UCSD-AML1 (cell line): ENCODE measurements around the gene SLX9.

Experiments
- DNase-seq: peaks from one replicate; lab custom pipeline; 2025; ENCODE audit not compliant: unreplicated experiment; lab: John Stamatoyannopoulos, UW

Gene SLX9

DNA sequence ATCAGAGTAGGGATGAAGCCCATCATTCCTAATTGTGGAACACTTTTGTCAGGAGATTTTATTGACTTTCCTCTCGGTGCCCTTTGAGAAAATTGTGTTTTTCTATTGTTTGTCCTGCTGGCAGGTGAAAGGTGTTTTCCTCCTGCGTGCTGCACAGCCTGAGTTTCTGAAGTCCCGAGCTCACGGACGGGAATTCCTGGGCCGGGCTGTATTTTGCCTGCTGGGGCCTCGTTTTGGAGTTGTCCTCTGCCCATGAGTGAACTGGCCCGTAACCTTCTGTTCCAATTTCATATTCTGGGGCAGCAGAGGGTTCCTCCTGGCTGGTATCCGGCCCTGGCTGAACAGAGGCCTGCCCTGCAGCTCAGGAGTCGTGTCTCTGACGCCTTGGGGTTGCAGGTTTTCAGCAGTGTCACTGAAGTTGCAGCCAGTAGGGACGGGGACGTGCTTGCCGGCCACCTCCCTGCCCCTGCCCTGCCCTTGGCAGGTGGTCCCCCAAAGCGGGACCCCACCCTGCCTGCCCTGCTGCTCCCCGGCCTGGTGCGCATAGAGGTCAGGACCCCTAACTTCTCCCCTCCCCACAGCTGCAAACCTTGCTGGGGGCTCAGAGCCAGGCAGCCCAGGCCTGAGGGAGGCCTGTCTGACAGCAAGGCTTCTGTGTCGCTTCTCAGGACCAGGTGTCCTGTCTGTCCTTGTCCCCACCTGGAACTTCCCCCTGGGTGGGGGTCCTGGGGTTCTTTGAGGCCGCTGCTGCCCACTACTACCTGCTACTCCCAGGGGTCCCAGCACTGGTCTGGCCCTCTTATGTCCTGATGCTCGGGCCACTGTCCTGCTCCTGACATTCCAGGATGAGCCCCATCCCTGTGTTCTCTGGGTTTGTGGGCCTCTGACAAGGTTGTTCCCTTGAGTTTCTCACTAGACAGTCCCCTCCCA, 49.0 kb downstream of the SLX9 start:
- no peak for DNase-seq

DNA sequence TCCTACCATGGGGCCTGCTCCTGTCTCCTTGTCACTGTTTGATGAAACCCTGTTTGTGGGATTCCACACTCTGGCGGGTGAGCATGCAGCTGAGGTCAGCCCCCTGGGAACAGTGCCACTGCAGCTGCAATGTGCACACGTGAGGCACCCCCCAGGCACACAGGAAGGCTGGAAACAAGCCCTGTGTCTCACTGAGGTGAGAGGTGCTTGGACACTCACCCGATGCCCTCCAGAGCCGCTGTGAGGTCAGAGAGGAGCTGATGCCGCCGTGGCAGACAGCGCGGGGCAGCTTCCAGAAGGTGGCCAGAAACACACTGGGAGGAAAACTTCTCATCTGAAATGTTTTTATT, 49.7 kb downstream of the SLX9 start:
- no peak for DNase-seq

DNA sequence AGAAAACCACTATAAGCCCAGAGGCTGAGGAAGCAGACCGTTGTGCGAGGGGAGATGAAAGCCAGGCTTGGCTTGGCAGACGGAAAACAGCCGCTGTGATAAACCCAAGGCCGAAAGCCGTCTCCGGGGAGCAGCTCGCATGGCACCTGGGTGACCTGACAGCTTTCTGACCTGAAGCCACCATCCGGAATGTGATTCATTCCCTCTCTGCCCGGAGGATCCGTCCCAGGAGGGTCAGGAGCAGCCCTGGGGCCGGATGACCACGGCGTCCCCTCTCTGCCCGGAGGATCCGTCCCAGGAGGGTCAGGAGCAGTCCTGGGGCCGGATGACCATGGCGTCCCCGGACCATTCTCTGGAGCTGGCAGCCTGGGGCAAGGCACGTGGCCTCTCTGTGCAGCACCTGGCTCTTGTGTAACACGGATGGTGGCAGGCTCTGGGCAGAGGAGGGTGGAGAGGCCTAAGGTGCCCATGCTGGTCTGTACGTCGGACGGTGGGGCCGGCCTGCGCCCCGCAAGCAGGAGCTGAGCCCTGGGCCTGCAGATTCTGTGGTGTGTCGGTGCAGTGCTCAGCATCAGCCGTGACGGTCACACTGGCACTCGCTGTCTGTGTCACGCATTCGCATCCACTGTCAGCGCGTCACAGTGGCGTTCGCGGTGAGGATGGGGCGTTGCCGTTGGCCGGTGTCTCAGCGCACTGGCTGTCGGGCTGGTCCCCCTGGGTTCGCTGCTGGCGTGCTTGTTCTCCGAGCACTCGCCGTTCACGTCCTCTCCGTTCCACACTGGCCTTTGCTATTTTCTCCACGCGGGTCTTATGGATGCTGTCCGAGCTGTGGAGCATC, 50.3 kb downstream of the SLX9 start:
- no peak for DNase-seq

DNA sequence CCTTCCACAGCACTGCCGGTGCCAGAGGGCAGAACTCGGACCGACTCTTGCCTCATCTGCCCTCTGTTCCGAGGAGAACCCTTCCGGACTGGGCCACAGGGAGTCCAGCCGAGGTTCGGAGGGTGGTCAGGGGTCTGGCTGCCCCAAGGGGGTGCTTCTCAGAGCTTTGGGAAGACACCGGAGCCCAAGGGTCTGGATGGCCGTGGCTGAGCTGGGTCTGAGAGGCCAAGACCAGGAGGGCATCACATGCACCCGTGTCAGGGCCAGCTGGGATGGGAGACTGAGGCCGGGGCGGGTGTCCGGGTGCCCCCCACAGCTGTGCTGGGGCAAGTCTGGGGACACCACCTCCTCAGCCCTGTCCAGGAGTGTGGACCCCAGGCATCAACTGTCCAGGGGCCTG, 51.1 kb downstream of the SLX9 start:
- no peak for DNase-seq

DNA sequence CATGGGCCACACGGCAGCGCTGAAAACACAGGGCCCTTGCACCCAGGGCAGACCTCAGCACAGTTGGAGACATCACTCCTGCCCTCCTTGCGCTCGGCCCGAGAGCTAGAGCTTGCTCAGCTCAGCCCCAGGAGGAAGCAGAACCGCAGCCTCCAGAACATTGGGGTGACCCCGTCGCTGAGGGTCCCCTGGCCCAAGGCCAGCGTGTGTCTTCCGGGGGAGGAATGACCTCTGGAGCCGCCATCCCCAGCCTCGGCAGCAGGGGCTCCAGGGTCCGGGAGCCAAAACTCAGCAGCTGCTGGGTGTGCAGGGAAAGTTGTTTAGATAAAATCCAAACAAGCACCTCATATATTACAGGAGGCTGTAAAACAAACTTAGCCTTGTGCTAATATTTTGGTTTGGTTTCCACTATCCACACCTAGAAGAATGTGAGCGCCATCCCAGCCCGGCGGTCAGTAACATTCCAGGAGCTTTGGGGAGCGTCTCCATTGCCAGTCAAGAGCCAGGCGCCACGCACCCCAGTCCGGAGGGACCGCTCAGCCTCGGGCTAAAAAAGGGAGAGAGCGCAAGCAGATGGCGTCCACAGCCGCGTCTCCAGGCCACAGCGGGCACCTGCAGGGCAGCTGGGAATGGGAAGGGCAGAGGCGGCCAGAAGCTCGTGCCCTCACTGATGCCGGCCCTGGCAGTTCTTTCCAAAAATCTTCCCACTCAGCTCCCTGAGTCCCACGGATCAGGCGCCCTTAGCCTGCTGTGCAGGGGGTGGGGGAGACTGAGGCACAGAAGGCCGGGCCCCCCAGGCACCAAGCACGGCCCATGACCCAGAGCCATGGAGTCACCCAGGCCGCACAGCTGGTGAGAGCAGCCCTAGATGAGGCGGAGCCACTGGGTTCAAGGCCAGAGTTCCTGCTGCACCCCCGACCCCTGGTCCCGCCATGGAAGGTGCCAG, 52.0 kb downstream of the SLX9 start:
- DNase-seq, result no peak

DNA sequence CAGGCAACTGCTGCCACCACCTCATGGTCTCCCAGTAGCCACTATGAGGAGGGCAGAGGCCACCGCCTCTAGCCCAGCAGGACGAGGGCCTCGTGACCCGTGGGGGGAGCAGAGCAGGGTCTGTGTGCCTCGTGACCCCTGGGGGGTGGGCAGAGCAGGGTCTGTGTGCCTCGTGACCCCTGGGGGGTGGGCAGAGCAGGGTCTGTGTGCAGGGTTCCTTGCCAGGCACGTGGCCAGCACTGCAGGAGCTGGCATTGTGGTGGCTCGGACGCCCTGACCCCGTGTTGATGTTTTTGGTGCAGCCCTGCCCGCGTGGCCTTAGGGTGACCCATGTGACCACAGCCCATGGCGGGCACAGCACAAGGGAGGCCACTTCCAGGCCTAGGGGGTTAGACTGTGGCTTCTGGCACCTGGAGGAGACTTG, 52.8 kb downstream of the SLX9 start:
- DNase-seq, result no peak

DNA sequence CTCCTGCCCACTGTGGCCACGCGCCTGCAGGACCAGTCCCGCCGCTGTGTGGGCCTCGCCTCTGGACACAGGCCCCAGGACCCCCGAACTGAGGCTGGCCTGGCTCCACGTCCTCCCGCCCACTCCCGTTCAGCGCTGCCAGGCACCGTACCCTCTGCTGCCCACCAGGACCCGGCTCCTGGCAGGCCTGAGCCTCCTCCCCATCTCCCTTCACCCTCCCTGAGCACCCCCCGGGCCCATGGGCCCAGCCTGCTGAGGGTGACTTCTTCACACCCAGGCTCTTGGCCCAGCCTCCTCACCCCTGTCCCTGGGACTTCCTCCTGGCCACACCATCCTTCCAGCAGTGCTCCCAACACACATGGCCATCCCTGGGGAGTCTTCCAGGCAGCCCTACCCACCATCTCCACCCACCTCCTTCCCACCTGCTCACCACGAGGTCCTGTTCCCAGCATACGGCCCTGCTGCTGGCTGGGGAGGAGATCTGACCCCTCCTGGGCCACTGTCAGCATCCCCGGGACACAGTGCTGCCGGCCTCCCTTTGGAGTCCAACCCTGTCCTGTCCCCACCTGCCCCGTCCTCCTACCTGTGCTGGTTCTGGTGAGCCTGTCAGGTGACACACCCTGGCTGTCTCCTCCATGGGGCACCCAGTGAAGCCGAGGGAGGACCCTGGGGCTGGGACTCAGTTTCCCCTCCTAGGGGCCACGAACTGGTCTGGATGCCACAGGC, 53.7 kb downstream of the SLX9 start:
- no peak for DNase-seq

DNA sequence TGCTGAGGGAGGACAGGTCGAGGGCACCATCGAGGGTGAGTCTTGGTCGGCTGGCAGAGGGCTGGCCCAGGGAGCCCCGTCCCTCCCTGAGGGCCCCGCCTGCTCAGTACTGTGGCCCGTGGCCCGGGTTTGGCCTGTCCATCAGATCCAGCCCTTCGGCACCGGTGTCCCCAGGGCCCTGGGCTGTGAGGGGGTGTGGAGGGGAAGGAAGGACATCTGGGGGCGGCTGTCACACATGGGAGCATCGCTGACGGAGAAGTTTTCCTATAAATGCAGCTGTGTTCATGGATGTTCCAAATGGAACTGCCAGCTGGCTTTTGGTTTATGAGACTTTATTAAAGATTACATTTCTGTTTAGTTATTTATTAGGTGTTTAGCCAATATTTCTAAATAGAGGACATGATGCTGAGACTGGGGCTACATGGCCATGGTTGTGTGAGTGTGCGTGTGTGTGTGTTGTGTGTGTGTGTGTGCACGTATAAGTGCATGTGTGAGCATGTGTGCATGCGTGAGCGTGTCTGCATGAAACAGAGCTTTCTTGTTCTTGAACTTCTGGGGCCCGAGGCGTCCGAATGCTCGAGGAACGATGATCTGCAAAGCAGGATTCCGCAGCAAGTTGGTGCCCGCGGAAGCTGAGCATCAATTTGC, 54.3 kb downstream of the SLX9 start:
- no peak for DNase-seq

DNA sequence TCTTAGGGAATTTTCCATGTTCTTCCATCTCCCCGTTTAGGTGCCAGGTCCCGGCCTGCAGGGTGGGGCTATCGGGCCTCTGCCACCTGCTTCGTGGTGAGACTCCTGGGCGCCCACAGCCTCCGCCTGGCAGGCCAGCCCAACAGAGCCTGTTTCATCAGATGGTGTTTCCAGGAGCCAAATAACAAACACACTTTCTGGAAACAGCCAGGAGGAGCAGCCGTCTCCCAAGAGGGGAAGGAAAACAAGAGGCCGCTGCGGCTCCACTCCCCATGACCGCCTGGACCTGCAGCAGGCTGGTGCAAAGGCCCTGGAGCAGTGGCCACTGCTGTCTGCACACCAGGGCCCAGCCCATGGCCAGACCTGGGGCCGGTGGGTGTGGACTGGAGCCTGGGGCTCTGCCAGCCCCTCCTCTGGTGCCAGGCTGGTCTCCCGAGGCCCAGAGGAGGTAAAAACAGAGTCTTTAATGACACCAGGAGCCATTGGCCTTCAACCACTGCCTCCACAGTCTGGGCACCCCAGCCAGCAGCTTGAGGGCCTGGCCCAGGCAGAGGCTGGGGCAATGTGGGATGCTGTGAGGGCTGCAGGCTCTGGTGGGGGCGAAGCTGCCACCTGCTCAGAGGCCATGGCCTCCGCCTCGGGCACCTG, 55.0 kb downstream of the SLX9 start:
- DNase-seq, result no peak

DNA sequence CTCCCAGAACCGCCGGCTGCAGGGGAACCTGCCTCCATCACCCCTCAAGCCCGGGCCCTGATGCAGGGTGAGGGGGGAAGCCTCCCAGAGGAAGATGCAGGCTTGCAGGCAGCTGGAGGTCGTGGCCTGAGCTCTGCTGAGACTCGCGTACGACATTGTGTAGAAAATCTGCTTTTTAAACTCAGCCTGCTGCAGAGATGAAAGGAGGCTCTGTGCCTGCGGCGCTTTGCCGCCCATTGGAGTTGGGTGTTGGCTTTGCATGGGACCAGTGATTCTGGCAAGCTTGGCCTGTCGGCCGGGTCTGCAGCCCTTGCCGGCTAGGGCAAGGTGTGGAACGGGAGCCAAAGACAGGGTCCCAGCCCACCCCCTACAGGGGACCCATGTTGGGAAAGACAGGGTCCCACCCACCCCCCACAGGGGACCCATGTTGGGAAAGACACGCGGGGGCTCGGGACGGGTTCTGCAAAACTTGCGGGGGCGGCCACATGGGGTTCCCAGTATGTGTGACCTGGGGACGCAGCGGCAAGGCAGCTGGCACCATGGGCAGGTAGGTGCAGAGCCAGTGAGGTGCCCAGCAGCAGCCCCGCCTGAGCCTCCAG, 55.6 kb downstream of the SLX9 start:
- DNase-seq, result no peak

DNA sequence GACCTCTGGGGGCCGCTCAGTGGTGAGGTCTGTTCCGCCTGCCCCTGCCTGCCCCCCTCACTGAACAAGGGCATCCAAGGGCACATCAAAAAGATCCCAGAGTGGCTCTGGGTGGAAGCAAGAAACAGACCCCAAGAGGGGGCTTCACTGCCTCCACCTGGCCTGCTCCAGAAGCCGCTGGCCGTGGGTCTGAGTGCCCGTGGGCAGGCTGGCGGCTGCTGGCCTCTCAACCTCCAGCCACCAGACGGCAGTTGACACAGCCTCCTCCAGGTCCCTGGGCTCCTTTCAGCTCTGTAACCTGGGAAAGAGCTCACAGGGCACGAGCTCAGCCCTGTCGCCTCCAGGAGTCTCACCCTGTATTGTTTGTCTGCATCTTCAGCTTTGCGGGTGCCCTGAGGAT, 56.3 kb downstream of the SLX9 start:
- no peak for DNase-seq

DNA sequence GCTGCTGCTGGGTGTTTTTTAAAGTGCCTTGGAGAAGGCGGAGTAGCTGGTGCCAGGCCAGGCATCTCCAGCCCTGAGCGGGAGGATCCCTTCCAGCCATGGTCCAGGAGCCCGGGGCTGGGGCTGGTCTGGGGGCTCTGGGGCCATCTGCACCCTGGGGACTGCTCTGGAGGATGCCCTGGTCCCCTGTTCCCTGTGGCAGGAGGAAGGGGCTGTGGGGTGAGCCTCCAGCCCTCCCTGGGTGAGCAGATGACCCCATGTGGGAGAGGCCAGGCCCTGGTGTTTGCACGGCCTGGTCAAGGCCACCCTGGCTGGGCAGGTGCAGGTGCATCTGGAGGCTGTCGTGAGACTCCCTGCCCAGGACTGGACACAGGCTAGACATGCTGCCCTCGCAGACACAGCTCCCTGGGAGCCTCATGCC, 56.7 kb downstream of the SLX9 start:
- DNase-seq, result no peak

DNA sequence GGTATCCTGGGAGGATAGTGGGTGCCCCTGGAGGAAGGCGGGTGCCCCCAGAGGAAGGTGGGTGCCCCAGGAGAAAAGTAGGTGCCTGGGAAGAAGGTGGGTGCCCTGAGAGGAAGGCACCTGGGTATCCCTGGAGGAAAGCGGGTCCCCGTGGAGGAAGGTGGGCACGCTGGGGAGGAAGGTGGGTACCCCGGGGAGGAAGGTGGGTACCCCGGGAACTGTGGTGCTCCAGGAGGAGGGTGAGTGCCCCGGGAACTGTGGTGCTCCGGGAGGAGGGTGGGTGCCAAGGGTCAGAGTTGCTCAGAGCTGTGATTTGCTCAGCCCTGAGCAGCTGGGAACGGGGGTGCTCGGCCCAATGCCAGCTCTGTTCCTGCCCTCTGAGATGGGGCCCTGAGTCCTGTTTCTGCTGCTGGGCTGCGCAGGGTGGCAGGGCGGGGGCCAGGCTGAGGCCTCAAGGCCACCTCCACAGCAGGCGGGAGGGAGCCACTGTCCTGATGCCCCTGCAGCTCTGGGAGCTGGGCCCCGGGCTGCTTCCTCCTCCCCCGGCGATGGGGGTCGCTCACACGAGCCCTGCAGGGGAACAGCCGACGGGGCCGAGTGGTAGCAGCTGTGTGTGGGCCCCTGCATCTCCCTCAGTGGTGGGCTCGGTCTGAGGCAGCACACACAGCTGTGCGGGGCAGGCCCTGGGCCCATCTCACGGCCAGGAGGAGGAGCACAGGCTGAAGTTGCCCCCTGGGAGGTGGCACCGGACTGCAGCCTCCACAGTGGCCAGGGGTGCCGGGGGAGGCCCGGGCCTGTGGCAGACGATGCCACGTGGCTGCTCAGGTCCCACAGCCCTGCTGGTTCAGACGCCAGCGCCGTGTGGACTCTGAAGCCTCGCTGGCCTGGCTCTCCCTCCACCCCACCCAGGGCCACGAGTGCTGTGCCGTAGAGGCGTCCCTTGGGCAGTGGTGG, 57.4 kb downstream of the SLX9 start:
- no peak for DNase-seq

DNA sequence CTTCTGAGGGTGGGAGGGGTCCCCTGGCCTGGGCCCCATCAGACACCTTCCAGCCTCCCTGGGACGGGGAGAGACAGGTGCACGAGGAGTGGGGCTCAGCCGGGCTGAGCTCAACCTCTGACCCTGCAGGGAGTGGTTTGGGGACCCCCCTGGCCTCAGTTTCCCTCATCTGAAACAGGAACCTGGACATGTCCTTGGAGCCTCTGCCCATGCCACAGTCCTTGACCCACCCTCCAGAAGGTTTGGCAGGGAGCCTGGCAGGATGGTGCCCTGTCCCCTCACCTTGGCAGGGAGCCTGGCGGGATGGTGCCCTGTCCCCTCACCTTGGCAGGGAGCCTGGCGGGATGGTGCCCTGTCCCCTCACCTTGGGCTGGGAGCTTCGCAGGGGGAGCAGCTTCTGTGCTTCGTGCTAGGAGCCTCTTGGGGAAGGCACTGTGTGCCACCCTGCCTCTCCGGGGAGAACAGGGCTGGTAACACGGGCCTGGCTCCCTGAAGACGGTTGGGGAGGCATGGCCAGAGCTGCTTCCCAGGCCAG, 58.3 kb downstream of the SLX9 start:
- no peak for DNase-seq

DNA sequence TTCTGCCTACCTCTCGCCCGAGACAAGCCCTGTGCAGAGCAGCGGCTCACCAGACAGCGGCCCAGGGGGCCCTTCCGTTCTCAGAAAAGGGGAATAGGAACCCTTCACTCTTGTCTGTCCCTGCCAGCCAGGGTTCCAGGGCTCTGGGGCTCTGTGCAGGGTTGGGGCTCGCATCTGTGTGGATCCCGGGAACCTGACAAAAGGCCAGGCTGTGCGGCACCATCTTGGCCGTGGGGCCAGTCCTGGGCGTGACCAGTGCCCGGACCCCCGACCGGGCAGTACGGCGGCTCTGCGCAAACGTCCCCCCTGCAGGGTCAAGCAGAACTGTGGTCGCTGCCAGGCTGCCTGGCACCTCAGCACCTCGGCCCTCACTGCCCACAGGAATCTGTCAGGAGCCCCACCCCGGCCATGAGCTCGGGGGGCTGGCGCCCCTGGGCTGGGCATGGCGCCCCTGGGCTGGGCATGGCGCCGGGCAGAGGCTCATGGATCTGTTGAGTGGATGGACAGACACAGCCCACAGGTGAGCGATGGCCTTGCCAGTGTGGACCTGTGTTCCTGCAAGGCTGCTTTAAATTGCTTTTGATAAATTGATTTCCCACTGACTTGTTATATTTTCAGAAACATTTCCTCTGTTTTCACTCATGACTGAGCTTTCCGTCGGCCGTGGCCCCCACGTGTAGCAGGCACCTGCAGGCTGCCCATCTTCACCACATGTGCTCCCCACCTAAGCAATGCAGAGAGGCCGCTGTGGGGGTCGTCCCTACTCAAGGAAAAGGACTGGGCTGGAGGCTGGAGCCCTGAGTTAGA, 59.0 kb downstream of the SLX9 start:
- no peak for DNase-seq

DNA sequence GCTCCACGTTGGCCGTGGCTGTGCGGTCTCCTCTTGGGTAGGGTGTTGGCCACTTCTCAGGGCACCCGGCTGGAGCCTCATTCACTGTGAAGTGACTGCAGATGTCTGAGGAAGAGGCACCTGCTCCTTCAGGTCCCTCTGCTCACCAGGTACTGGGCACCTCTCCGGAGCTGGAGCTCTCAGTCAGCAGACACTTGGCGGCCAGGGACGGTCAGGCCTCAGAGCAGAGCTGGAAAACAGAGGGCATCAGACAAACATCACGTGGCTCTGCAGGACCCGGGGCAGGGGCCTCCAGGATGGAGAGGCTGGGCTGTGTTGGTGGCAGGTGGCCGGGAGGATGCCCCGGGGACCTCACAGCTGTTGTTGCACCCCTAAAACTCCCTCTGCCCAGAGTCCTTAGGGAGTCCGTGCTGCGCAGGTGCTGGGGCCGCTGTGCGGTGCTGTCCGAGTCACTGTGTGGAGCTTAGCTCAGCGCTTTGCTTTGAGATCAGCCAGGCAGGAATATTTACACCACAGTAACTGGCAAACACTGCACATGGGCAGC, 59.7 kb downstream of the SLX9 start:
- no peak for DNase-seq
